GM19395 (cell line): Measurements from ENCODE around the gene DCK.
"Not testable (repeated sequence)": the region's sequence is repeated elsewhere in the genome, so short reads cannot be mapped to it uniquely, and the experiment has no call there.

Experiments
- ATAC-seq: cut with Tn5 transposase; IDR thresholded peaks from one replicate; pipeline ENCODE4 v1.9.1; 2021; ENCODE audit warnings: mild to moderate bottlenecking, moderate library complexity; ENCODE audit not compliant: unreplicated experiment

DCK gene

DNA sequence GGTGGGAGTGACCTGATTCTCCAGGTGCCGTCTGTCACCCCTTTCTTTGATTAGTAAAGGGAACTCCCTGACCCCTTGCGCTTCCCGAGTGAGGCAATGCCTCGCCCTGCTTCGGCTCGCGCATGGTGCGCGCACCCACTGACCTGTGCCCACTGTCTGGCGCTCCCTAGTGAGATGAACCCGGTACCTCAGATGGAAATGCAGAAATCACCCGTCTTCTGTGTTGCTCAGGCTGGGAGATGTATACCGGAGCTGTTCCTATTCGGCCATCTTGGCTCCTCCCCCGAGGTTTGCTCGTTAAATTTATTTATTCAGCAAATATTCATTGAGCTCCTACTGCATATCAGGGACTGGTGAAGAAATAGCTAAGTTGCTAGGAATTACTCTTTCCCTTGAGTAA lies 66.1 kb downstream of the DCK start:
- ATAC-seq, result not testable (repeated sequence)

DNA sequence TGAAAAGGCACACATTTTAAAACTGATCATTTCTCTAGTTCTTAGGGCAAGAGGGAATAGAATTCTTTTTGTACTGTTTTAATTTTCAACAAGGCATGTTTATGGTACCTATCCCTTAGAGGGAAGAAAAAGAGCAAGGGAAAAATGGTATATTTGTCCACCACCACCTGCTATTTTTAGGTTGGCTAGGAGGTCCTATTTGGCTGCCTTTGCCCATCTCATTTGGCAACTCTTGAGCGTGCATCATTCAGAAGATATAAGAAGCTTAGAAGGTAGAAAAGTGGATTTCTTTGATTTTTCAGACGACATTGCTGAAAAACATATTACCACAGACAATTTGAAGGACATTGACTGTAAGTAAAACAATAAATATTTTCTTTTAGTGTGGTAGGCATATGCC lies 69.0 kb downstream of the DCK start:
- no peak for ATAC-seq

DNA sequence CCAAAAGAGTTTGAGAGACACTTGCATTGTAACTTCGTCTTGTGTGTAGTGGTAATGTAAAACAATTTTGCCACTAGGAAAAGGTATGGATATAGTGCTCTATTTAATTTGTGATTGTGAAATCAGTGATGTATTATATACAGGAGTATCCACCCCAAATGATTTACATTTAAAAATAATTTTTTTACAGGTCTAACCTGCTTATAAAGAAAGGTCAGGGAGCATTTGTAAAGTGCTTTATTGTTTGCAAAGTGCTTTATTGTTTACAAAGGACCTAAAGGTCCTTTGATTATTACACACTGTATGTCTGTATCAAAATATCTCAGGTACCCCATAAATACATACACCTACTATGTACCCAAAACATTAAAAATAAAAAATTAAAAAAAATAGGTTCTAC lies 70.3 kb downstream of the DCK start:
- no peak for ATAC-seq

DNA sequence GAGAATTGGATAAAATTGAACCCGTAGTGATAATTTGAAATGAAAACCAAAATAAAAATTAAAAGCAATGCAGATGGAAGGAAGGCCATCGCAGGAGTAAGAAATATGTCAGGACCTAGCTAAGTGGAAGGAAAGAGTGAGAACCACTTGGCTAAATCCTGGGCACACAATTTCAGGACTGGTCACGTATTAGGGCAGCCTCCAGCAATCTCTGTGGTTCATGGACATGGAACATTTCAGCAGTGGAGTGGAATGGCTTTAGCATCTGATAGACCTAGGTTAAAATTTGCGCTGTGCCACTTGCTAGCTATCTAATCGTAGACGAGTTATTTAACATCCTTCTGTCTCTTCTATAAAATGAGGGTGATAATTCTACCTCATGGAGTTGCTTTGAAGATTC lies 71.1 kb downstream of the DCK start:
- ATAC-seq, result no peak

DNA sequence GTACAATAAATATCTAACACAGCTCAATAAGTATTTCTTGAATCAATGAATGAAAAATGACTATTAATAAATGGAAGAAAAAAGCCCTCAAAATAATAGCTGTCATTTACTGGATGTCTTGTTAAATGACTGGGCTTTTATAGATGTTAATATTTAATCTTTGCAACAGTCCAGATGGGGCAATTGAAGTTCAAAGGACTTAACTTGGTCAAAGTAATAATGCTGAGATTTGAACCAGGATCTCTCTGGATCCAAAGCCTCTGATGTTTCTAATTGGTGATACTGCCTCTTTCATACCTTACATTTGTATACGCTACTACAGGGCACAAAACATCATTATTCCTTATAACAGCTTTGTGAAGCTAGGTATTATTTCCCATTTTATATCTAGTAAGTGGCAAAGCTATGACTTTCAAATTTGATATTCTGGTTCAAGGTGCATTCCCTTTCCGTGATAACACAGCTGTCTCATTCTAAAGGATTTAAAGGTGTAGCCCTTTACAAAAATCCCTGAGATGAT lies 72.6 kb downstream of the DCK start:
- ATAC-seq, result no peak

DNA sequence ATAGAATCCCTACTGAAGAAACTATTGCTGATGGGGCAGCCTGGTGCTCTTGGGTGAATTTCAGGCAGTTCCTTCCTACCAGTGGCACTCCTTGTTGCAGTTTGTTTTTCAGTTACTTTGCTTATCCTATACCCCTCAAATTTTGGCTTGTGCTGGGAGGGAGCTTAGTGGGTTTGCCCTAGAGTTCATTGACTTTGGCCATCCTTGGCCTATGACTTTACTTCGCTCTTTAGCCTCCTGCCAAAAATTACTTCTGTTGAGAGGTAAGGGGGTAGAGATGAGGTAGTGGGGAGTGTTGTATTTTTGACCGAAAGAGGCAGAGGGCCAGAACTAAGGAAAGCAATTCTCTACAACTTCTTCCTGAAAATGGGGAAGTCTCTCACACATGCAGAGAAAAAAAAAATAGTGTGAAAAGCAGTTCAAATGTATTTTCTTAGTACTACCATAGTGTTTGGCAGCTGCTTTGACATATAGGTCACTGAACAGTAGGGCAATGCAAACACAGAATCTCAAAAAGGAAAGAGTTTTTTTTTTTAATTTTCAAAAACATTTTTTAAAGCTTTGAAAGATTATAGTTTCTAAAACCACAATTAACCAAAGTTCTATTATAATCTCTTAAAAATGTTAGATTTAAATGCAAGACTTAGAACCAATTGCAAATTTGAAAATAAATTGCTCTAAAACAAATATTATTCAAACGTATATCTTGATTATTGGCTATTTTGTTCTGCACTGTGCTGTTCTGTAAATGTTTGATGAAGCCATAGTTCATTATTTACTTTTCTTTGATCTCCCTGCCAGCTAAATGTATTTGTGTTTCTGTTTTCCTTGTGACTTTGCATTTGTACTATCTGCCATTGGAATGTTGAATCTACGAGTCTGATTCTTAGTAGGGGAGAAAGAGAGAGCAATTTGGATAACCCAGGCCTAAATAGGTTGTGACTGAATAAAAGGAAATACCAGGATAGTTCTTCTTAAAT lies 73.6 kb downstream of the DCK start:
- no peak for ATAC-seq

DNA sequence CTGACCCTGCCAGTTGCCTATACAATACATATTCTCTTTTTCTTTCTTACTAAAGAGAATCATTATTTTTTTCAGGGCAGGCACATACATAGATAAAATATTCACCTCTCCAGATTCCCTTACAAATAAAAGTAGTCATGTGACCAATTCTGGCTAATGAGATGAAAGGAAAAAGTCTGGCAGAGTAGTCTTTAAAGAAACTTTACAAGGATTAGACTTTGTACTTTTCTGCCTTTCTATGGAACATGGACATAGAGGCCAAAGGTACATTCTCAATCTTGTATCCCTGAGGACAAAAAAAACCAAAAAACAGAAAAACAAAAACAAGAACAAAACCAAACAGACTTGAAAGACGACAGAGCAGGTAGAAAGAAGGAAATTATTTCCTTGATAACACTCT lies 75.6 kb downstream of the DCK start:
- no peak for ATAC-seq

DNA sequence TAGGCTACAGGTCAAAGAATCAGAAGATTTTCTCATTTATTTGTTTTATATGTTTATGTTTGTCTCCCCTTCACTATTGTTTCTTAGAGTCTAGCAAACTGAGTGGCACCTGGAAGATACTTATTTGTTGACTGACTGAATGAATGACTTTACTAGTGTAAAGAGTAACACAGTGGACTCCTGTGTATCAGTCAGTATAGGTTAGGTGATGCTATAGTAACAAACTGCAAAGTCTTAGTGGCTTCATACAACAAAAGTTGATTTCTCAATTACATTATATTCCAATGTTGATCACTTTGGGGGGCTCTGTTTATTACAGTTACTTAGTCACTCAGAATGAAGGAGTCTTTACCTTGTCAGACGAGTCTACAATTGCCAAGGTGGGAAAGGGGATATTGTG lies 76.6 kb downstream of the DCK start:
- no peak for ATAC-seq

DNA sequence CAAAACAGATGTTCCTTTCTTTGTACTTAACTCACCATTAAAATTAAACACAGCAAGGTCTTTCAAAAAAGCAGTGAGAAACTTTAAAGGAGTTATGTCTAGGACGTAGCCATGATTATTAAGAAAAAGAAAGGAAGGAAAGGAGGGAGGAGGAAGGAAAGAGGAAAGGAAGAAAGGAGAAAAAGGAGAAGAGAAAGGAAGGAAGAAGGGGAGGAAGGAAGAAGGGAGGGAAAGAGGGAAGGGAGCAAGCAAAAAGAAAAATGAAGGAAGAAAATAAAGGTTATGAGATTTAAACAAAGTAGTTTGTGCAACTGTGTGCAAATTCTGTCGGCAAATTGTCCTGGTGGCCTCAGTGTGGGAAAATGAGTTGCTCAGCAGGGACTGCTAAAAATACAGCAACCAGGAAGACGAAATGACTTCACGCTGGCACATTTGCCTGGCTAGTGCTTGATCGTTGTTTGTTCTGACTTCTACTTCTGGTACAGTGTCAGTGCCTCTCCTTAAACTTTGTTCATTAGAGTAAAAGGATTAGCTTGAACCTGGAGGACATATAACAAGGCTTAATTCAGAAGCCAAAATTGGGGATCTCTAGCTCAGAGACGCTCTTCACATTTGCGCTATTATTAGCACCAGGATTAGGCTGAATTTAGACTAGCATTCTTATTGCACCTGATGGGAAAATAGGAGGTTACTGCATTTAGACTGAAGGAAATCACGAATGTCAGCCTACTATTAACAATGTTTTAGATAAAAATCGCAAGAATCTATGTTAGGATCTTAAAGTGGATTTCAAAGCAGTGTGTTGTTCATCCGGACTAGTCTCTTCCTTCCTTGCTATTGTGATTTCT lies 81.2 kb downstream of the DCK start:
- ATAC-seq, result no peak
